ENCODE measurements around the gene STAC. TPM values are rescaled to one million over a fixed set of nuclear protein-coding genes. Genes with fewer than 3 reads are reported as not detected.

The STAC gene
- total and polyA plus RNA-seq, 10 of the 15 experiments (the other 5 are each of a cell fraction or from before 2014, with no cell fraction given) = 0.07 TPM; not detected in 9

- Histone ChIP-seq H3K36me3 (ENCODE audit: control insufficient read depth in 2 of 2, insufficient read depth in 2 of 2, low read length in 1 of 2) (no peaks in the 10 kb centered on the region), H3K79me2 (ENCODE audit: control insufficient read depth, insufficient read depth, low read length) (no peaks in the 10 kb centered on the region), H3K4me2 (ENCODE audit: control insufficient read depth, insufficient read depth) (no peak overlapping the region), H3K4me1 (ENCODE audit: control insufficient read depth, insufficient read depth, low read length) (no peaks in the 10 kb centered on the region), H3K27ac (ENCODE audit: control insufficient read depth, insufficient read depth) (no peak overlapping the region), H4K20me1 (ENCODE audit: control insufficient read depth, insufficient read depth) (no peaks in the 10 kb centered on the region), H3K27me3 (replicated peaks in 1 of 2; ENCODE audit: control insufficient read depth in 2 of 2, insufficient read depth in 2 of 2, low read length in 1 of 2) (no peaks in the 10 kb centered on the region), H3K9ac (ENCODE audit: control insufficient read depth, insufficient read depth, low read length) (no peak overlapping the region), H3K9me3 (replicated peaks; ENCODE audit: control insufficient read depth, insufficient read depth, low read length) (no peaks in the 10 kb centered on the region), H2AFZ (ENCODE audit: control insufficient read depth, low read depth, low read length) (no peak overlapping the region), H3K4me3 (no peak overlapping the region)
- 50% methylated on average over 4 of the region's 4 CpGs for WGBS (ENCODE audit: insufficient coverage, insufficient replicate concordance, low lambda C conversion rate, missing lambda C conversion rate)
- TF ChIP-seq MEF2A (IDR thresholded peaks at IDR 0.05; ENCODE audit: insufficient read depth, low read depth, low read length) (no peak), PAX5 (IDR thresholded peaks at IDR 0.05; ENCODE audit: borderline replicate concordance, low read depth, low read length) (no peak)
- TF ChIP-seq, protein P1, sequence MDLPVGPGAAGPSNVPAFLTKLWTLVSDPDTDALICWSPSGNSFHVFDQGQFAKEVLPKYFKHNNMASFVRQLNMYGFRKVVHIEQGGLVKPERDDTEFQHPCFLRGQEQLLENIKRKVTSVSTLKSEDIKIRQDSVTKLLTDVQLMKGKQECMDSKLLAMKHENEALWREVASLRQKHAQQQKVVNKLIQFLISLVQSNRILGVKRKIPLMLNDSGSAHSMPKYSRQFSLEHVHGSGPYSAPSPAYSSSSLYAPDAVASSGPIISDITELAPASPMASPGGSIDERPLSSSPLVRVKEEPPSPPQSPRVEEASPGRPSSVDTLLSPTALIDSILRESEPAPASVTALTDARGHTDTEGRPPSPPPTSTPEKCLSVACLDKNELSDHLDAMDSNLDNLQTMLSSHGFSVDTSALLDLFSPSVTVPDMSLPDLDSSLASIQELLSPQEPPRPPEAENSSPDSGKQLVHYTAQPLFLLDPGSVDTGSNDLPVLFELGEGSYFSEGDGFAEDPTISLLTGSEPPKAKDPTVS (IDR thresholded peaks at IDR 0.05; ENCODE audit: low read depth, low read length) = no peak
- SMC1A ChIA-PET (ENCODE audit: uncharacterized antibody, unreplicated experiment) = no interaction called here
- DNase-seq (ENCODE audit: low read depth, low spot score) (no peak), ATAC-seq (no peak), FAIRE-seq (no peak)
- CTCF ChIA-PET = interaction anchor here (0.6 kb wide), 1 partner anchor 175 kb away, joined by 3 read pairs; no protein-coding TSS in a partner anchor
- intact Hi-C loops (cut with micrococcal nuclease; ENCODE audit: unreplicated experiment) (no loop called here), in situ Hi-C loops (cut with MboI) (no loop called here)
- BruUV-seq (replicated peaks) = no TSS peak
- RAD21 ChIA-PET (ENCODE audit: unreplicated experiment) = no interaction called here
- POLR2A ChIA-PET = no interaction called here
Measured at GRCh38 chr3:36493051-36493450, 112.7 kb downstream of the STAC start.

GRCh38 chr3:36494461-36495109, 114.3 kb downstream of the STAC start:
- BruUV-seq (replicated peaks) = no TSS peak
- WGBS (ENCODE audit: insufficient coverage, insufficient replicate concordance, low lambda C conversion rate, missing lambda C conversion rate) = 46% methylated on average over 3 of the region's 3 CpGs
- H3K27ac ChIP-seq (ENCODE audit: control insufficient read depth, insufficient read depth) = no peak overlapping the region
- ChIA-PET SMC1A (ENCODE audit: uncharacterized antibody, unreplicated experiment) (no interaction called here), POLR2A (no interaction called here), CTCF (no interaction called here), RAD21 (ENCODE audit: unreplicated experiment) (no interaction called here)
- DNase-seq (ENCODE audit: low read depth, low spot score) (no peak), FAIRE-seq (no peak), ATAC-seq (no peak)
- H3K9me3 ChIP-seq (replicated peaks; ENCODE audit: control insufficient read depth, insufficient read depth, low read length) = no peaks in the 10 kb centered on the region
- H2AFZ ChIP-seq (ENCODE audit: control insufficient read depth, low read depth, low read length) = no peak overlapping the region
- no peaks in the 10 kb centered on the region for H3K79me2 ChIP-seq (ENCODE audit: control insufficient read depth, insufficient read depth, low read length)
- no peak overlapping the region for H3K4me3 ChIP-seq
- no peaks in the 10 kb centered on the region for H4K20me1 ChIP-seq (ENCODE audit: control insufficient read depth, insufficient read depth)
- no peak overlapping the region for H3K4me2 ChIP-seq (ENCODE audit: control insufficient read depth, insufficient read depth)
- H3K4me1 ChIP-seq (ENCODE audit: control insufficient read depth, insufficient read depth, low read length) = no peaks in the 10 kb centered on the region
- intact Hi-C loops (cut with micrococcal nuclease; ENCODE audit: unreplicated experiment) (no loop called here), in situ Hi-C loops (cut with MboI) (no loop called here)
- H3K36me3 ChIP-seq (ENCODE audit: control insufficient read depth in 2 of 2, insufficient read depth in 2 of 2, low read length in 1 of 2) = no peaks in the 10 kb centered on the region
- H3K27me3 ChIP-seq (replicated peaks in 1 of 2; ENCODE audit: control insufficient read depth in 2 of 2, insufficient read depth in 2 of 2, low read length in 1 of 2) = no peaks in the 10 kb centered on the region
- no peak overlapping the region for H3K9ac ChIP-seq (ENCODE audit: control insufficient read depth, insufficient read depth, low read length)
- TF ChIP-seq REST (IDR thresholded peaks at IDR 0.05; ENCODE audit: low read depth, low read length) (no peak), MYB (IDR thresholded peaks at IDR 0.05; ENCODE audit: borderline replicate concordance, low read depth, low read length) (no peak), EP300 (IDR thresholded peaks at IDR 0.05; ENCODE audit: borderline replicate concordance in 1 of 2, control insufficient read depth in 1 of 2, low read depth in 2 of 2, low read length in 2 of 2) (no peak), ZNF217 (IDR thresholded peaks at IDR 0.05) (no peak), CEBPZ (IDR thresholded peaks at IDR 0.05; ENCODE audit: low read depth, low read length) (no peak)
